Umbilical cord (tissue), 2 donors: ENCODE data around the gene ABHD11. TPM values are rescaled to one million over a fixed set of nuclear protein-coding genes. Genes with fewer than 3 reads are reported as not detected.
A peak's percentile ranks its signal among the peaks of the same experiment; 100 is the strongest.
"Not testable (repeated sequence)": the region's sequence is repeated elsewhere in the genome, so short reads cannot be mapped to it uniquely, and the experiment has no call there.

Experiments used
- DNase-seq: peaks from one replicate; pipeline ENCODE4 v3.0.0-alpha.2; 2015; ENCODE audit warnings: low spot score
- total RNA-seq: library from RNA; depleted of rRNA; stranded (reverse); fragments of >200 nt; gene quantifications from one replicate; pipeline ENCODE4 v1.2.3, GENCODE V29; 2014; ENCODE audit warnings: low replicate concordance; ENCODE audit not compliant: insufficient read depth

Gene ABHD11
- total RNA-seq, 1 donor from 2014 or later, result 2.2 TPM

DNA sequence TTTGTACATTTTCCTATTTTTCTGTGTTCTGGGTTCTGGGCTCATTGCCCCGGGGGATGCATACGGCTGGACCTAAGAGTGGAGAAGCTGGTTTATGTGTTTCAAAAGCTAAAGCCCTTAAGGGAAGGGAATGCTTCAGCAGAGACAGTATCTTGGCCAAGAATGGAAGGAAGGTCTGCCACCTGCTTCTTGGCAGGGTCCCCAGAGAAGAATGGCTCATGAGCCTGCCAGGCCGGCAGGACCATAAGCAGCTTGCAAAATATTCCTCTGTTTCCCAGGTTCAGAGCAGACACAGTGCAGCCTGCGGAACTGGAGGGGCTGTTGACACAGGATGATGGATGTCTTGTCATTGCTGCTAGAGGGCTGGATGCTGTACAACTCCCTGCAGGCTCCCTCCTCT lies 7.8 kb upstream of the ABHD11 start:
- no peak for DNase-seq

DNA sequence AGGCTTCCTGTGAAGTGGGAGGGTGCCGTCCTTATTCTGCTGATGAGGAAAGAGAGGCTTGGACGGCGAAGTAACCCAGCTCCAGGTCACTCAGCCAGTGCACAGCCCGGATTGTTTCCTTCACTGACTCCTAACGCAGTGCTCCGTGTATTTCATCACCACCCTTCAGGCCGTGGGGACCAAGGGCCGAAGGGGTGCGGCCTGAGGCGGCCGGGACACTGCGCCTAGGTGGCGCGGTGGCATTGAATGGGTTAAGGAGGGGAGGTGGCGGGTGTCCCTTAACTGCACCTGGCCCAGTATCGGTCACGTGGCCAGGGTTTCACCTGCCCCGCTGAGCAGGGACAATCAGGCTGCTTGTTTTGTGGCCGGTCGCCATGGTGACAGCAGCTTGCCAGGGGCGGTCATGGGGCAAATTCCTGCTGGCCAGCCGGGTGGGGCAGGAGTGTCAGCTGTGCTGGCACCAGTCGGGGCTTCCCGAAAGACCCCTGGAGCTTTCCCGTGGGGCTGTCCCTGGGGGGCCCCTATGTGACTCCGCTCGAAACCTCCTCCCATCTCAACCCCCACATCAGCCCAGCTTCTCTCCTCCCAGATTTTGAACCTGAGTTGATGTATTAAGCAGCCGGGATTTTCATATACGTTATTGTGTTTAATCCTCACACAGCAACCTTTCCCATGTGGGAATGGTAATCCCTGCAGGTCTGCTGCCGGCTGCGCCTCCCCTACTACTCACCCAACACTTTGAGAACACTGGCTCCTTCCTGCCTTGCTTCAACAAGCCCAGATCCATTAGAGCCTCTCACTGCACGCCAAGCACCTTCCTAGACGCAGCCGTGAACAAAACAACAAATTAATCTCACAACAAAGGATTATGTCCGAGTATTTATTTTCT lies 4.4 kb upstream of the ABHD11 start:
- DNase-seq, result peak; percentile 22

GRCh38 chr7:73742338-73742752 lies 3.7 kb upstream of the ABHD11 start:
- DNase-seq, result no peak

GRCh38 chr7:73741600-73741999 lies 3.0 kb upstream of the ABHD11 start:
- DNase-seq, result no peak

DNA sequence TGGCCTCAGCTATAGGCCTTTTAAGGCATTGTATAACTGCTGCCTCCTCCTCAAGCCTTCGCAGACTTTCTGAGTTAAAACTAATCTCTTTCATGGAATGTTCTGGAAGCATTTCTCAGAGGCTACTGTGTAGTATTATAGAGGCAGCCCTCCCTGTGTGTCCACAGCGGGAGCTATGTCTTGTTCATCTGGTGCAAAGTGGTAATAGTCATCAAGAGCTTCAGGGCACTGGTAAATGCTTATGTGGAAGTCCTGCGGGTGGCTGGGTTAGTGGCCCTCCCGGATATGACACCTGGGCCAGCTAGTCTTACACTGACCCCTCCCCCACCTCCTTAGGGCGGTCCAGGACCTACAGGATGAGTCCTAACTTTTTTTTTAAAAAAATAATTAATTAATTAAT lies 2.2 kb upstream of the ABHD11 start:
- no peak for DNase-seq

DNA sequence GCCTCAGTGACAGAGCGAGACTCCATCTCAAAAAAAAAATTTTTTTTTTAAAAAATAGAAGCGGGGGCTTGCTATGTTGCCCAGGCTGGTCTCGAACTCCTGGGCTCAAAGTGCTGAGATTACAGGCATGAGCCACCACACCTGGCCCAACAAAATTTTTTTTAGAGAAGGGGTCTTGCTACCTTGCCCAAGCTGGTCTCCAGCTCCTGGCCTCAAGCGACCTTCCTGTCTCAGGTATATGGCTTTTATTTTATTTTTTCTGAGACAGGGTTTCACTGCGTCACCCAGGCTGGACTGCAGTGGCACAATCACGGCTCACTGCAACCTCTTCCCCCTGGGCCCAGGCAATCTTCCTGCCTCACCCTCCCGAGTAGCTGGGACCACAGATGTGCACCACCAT lies 1.6 kb upstream of the ABHD11 start:
- no peak for DNase-seq

DNA sequence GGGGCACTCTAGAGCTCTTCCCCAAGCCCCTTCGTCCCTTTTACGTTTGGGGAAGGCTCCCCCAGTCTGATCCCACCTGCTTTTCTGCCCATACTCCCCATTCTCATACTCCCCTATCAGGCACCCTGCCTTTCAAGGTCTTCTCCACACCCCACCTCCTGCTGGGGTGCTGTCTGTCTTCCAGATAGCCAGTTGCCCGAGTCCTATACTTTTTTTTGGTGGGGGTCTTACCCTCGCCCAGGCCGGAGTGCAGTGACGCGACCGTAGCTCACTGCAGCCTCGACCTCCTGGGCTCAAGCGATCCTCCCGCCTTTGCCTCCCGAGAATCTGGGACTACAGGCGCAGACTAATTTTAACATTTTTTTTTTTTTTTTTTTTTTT lies 775 bp upstream of the ABHD11 start:
- DNase-seq, result no peak

DNA sequence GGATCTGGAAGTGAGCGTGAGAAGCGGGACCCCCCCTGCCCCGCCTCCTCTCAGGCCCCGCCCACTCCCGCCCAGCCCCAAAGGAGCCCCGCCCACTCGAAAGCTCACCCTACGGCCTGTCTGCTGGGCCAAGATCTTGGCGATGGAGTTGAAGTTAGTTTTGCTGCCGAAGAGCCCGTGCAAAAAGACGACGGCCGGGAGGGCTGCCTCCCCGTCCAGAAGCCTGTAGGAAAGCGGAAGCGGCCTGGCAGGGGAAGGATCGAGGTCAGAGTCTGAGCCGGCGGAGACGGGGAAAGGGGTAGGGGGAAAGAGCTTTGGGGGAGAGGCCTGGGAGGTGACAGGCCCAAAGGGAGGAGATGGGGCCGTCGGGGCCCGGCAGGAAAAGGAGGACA lies 386 bp downstream of the ABHD11 start:
- no peak for DNase-seq

DNA sequence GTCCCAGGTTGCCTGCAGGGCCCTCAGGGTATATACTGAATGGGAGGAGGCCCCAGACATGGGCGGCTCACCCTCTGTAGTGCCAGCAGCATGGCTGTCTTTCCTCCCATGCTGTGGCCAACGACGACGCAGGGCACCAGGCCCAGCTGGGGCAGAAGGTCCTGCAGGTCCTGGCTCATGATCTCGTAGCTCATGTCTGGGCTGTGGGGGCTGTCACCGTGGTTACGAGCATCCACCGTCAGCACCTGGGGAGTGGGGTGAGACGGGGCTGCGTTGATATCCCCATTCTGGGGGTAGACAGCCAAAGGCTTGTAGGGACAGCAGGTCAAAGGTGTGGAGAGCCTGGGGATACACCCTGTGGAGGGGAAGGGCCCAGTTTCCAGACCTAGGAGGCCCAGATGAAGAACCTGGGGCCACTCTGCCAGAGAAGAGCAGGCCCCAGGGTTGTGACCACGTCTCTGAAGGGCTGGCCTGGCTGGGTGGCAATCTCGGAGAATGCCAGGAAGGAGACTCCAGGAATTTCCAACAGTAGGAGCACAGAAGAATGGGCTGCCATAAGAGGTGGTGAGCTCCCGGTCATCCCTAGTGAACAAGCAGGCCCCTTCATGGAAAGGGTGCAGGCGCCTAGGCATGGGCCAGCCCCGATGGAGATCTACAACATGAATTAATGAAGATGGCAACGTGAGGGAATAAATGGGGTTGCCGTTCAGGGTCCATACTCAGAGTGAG lies 947 bp downstream of the ABHD11 start:
- no peak for DNase-seq

- DNase-seq, result no peak
Observed at GRCh38 chr7:73736885-73737284, 1.7 kb downstream of the ABHD11 start.

- DNase-seq, result no peak
Observed at GRCh38 chr7:73735528-73735905, 3.1 kb downstream of the ABHD11 start.

- peak; percentile 60 for DNase-seq
Observed at GRCh38 chr7:73734619-73735527, 3.7 kb downstream of the ABHD11 start.

DNA sequence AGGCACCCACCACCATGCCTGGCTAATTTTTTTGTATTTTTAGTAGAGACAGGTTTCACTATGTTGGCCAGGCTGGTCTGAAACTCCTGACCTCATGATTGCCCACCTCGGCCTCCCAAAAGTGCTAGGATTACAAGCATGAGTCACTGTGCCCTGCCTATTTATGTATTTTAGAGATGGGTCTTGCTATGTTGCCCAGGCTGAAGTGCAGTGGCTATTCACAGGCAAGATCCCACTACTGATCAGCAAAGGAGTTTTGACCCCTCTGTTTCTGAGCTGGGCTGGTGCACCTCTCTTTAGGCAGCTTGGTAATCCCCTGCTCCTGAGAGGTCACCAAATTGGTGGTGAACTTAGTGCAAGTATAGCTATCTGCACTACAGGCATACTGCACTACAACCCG lies 6.2 kb downstream of the ABHD11 start:
- DNase-seq, result no peak

GRCh38 chr7:73730485-73730884 lies 8.1 kb downstream of the ABHD11 start:
- no peak for DNase-seq

DNA sequence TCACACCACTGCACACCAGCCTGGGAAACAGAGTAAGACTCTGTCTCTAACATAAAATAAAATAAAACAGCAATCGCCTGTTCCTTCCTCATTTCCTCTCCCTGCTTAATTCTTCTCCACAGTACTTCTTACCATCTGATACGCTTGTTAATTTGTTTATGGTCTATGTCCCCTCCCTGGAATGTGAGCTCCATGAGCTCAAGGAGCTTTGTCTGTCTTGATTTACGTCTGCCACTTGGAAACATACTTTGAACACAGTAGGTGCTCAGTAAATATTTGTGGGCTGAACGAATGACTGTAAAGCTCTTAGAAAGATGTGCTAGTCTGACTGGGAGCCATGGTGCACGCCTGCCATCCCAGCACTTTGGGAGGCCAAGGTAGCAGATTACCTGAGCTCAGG lies 10.1 kb downstream of the ABHD11 start:
- DNase-seq, result no peak

GRCh38 chr7:73727952-73728351 lies 10.7 kb downstream of the ABHD11 start:
- DNase-seq, result no peak

GRCh38 chr7:73726083-73726466 lies 12.5 kb downstream of the ABHD11 start:
- no peak for DNase-seq

DNA sequence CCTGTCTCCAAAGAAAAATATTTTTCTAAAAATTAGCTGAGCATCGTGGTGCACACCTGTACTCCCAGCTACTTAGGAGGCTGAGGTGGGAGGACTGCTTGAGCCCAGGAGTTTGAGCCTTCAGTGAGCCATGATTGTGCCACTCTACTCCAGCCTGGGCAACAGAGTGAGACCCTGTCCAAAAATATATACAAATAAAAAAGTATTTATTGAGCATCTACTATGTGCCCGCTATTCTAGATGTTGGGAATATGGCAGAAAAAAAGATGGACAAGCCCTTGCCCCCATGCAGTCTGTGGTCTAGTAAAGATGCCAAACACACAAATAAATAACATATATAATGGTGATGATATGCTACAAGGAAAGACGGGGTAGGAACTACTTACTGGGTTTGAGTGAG lies 14.8 kb downstream of the ABHD11 start:
- no peak for DNase-seq

GRCh38 chr7:73722785-73723184 lies 15.8 kb downstream of the ABHD11 start:
- DNase-seq, result no peak

- DNase-seq, result not testable (repeated sequence)
Observed at GRCh38 chr7:73722182-73722581, 16.4 kb downstream of the ABHD11 start.

DNA sequence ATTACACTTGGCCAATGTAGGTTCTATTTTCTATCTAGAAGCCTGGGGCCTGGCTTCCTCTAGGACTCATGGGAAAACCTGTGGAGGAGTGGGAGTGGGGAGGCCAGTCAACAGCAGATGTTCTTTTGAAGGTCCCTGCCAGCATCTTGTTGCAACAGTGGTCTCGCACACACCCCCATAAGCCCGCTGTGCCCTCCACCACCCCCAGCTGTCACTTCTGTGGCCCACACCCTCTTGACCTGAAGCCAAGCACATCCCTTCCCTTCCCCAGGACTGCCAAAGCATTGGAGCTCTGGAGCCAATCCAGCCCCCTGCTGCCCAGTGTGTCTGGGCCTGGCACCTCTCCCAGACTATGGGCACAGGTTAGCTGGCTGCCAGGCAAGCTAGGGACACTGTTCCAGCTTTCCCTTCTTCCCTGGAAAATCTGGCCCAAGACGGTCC lies 17.2 kb downstream of the ABHD11 start:
- no peak for DNase-seq

DNA sequence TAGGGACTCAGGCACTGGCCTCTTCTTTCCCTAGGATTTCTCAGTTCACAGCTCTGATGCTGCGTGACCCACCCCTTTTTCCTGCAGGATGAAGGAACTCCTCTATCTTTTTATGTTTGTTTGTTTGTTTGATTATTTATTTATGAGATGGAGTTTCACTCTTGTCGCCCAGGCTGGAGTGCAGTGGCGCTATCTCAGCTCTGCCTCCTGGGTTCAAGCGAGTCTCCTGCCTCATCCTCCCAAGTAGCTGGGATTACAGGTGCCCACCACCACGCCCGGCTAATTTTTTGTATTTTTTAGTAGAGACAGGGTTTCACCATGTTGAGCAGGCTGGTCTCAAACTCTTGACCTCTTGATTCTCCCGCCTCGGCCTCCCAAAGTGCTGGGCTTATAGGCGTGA lies 18.2 kb downstream of the ABHD11 start:
- DNase-seq, result not testable (repeated sequence)
